Trophoblast cell (in vitro differentiated cells and primary cell): Measurements from ENCODE around the gene COL1A1.
A peak's percentile ranks its signal among the peaks of the same experiment; 100 is the strongest.

Experiments used
- DNase-seq, 2 donors: peaks; one replicate each; pipeline ENCODE4 v3.0.0-alpha.2; 2016
- H2AFZ ChIP-seq: 2 replicates; pipeline ENCODE4 v1.6.1; 2013; ENCODE audit warnings: low read length, moderate library complexity, mild to moderate bottlenecking; ENCODE audit not compliant: insufficient read depth, poor library complexity
- H2AK5ac ChIP-seq: 2 replicates; pipeline ENCODE4 v1.6.1; 2013; ENCODE audit warnings: mild to moderate bottlenecking, low read length
- H2BK120ac ChIP-seq: 2 replicates; pipeline ENCODE4 v1.6.1; 2013; ENCODE audit warnings: low read length, mild to moderate bottlenecking, moderate library complexity; ENCODE audit not compliant: insufficient read depth, poor library complexity
- H2BK12ac ChIP-seq: 2 replicates; pipeline ENCODE4 v1.6.1; 2013; ENCODE audit warnings: mild to moderate bottlenecking, low read length, moderate library complexity
- H2BK5ac ChIP-seq: 2 replicates; pipeline ENCODE4 v1.6.1; 2013; ENCODE audit warnings: low read length, low read depth, moderate library complexity, mild to moderate bottlenecking; ENCODE audit not compliant: poor library complexity
- H3K14ac ChIP-seq: 2 replicates; pipeline ENCODE4 v1.6.1; 2013; ENCODE audit warnings: mild to moderate bottlenecking, low read length
- H3K18ac ChIP-seq: 2 replicates; pipeline ENCODE4 v1.6.1; 2013; ENCODE audit warnings: mild to moderate bottlenecking, low read length
- H3K23ac ChIP-seq: 2 replicates; pipeline ENCODE4 v1.6.1; 2013; ENCODE audit warnings: low read length
- H3K27ac ChIP-seq: 2 replicates; pipeline ENCODE4 v1.5.1; 2013; ENCODE audit warnings: low read depth, mild to moderate bottlenecking, inconsistent platforms, low read length, moderate library complexity
- H3K27me3 ChIP-seq: 2 replicates; pipeline ENCODE4 v1.6.1; 2013; ENCODE audit warnings: inconsistent platforms, mild to moderate bottlenecking, low read length, moderate library complexity; ENCODE audit not compliant: insufficient read depth
- H3K36me3 ChIP-seq, 2 experiments: 1 replicate in 1 of 2; 2 replicates in 1 of 2; pipeline ENCODE4 v1.6.1; 2013; ENCODE audit warnings: low read length in 2 of 2, mild to moderate bottlenecking in 2 of 2, moderate library complexity in 1 of 2; ENCODE audit not compliant: insufficient read depth in 2 of 2, control insufficient read depth in 1 of 2
- H3K4ac ChIP-seq: 2 replicates; pipeline ENCODE4 v1.6.1; 2013; ENCODE audit warnings: low read depth, mild to moderate bottlenecking, low read length, moderate library complexity
- H3K4me1 ChIP-seq, 2 experiments: 1 replicate in 1 of 2; 2 replicates in 1 of 2; pipeline ENCODE4 v1.6.1; 2013; ENCODE audit warnings: low read length in 2 of 2, mild to moderate bottlenecking in 2 of 2, moderate library complexity in 1 of 2; ENCODE audit not compliant: insufficient read depth in 2 of 2, control insufficient read depth in 1 of 2
- H3K4me2 ChIP-seq: 2 replicates; pipeline ENCODE4 v1.6.1; 2013; ENCODE audit warnings: inconsistent platforms, mild to moderate bottlenecking, low read length, moderate library complexity
- H3K4me3 ChIP-seq: 2 replicates; pipeline ENCODE4 v1.5.1; 2013; ENCODE audit warnings: mild to moderate bottlenecking, low read depth, low read length, inconsistent platforms
- H3K79me1 ChIP-seq: one replicate; pipeline ENCODE4 v1.6.1; 2013; ENCODE audit warnings: low read length
- H3K79me2 ChIP-seq: 2 replicates; pipeline ENCODE4 v1.6.1; 2013; ENCODE audit warnings: low read length, mild to moderate bottlenecking; ENCODE audit not compliant: control insufficient read depth, insufficient read depth, poor library complexity
- H3K9ac ChIP-seq: 2 replicates; pipeline ENCODE4 v1.6.1; 2013; ENCODE audit warnings: mild to moderate bottlenecking, low read length
- H3K9me3 ChIP-seq: 2 replicates; pipeline ENCODE4 v1.6.1; 2013; ENCODE audit warnings: low read depth, mild to moderate bottlenecking, control low read depth, inconsistent platforms, low read length; ENCODE audit not compliant: insufficient read depth
- H4K12ac ChIP-seq: 2 replicates; pipeline ENCODE4 v1.6.1; 2013; ENCODE audit warnings: low read depth, mild to moderate bottlenecking, low read length, moderate library complexity
- H4K8ac ChIP-seq: 2 replicates; pipeline ENCODE4 v1.6.1; 2013; ENCODE audit warnings: low read depth, mild to moderate bottlenecking, low read length, moderate library complexity
- H4K91ac ChIP-seq: one replicate; pipeline ENCODE4 v1.6.1; 2013; ENCODE audit warnings: low read depth, mild to moderate bottlenecking, low read length, moderate library complexity
- WGBS: extraction: QIAGEN DNeasy Blood & Tissue Kit; methylation state at CpG from one replicate; pipeline ENCODE4 v1.1.7; 2013; ENCODE audit warnings: missing lambda C conversion rate; ENCODE audit not compliant: insufficient read length, insufficient coverage; ENCODE audit errors: extremely low coverage; 5-methylcytosine and 5-hydroxymethylcytosine counted together

COL1A1 gene

GRCh38 chr17:50174444-50174843, 27.0 kb downstream of the COL1A1 start:
- Histone ChIP-seq H2AK5ac (no peak overlapping the region), H3K27me3 (no peaks in the 10 kb centered on the region), H2BK5ac (no peak overlapping the region), H3K79me2 (no peaks in the 10 kb centered on the region), H3K27ac (no peak overlapping the region), H3K79me1 (peaks cover 24% of the 10 kb centered on the region), H4K8ac (no peak overlapping the region), H3K18ac (no peak overlapping the region), H2AFZ (no peak overlapping the region), H3K14ac (no peak overlapping the region), H3K23ac (no peak overlapping the region), H3K4me1 (peaks cover 26 to 32% of the 10 kb centered on the region in 2 experiments), H4K12ac (no peak overlapping the region), H3K9me3 (no peaks in the 10 kb centered on the region), H2BK120ac (no peak overlapping the region), H3K4ac (no peak overlapping the region), H3K4me3 (no peak overlapping the region), H3K36me3 (no peaks in the 10 kb centered on the region), H3K9ac (no peak overlapping the region), H4K91ac (no peak overlapping the region), H2BK12ac (no peak overlapping the region), H3K4me2 (no peak overlapping the region)
- DNase-seq, result no peak
- no CpG with 5 or more reads among the region's 6 CpGs for WGBS

GRCh38 chr17:50173335-50173941, 28.0 kb downstream of the COL1A1 start:
- no peak overlapping the region for H3K23ac ChIP-seq
- peak overlapping the region; percentile 51 for H3K27ac ChIP-seq
- no peak overlapping the region for H2AK5ac ChIP-seq
- no peak overlapping the region for H3K4me2 ChIP-seq
- no peaks in the 10 kb centered on the region for H3K27me3 ChIP-seq
- peak overlapping the region; percentile 59 for H4K91ac ChIP-seq
- H2BK5ac ChIP-seq, result peak overlapping the region; percentile 6
- no peaks in the 10 kb centered on the region for H3K36me3 ChIP-seq
- peaks cover 20% of the 10 kb centered on the region for H3K79me1 ChIP-seq
- no peak overlapping the region for H3K9ac ChIP-seq
- no peak overlapping the region for H3K14ac ChIP-seq
- H4K12ac ChIP-seq, result no peak overlapping the region
- H4K8ac ChIP-seq, result peak overlapping the region; percentile 44
- H3K4ac ChIP-seq, result no peak overlapping the region
- no peak for DNase-seq
- no peaks in the 10 kb centered on the region for H3K9me3 ChIP-seq
- no peak overlapping the region for H3K18ac ChIP-seq
- H2BK120ac ChIP-seq, result peak overlapping the region; percentile 27
- peak overlapping the region; percentile 6 for H2AFZ ChIP-seq
- no peaks in the 10 kb centered on the region for H3K79me2 ChIP-seq
- peak overlapping the region; percentile 43 for H2BK12ac ChIP-seq
- H3K4me3 ChIP-seq, result no peak overlapping the region
- peaks cover 22 to 28% of the 10 kb centered on the region in 2 experiments for H3K4me1 ChIP-seq
- WGBS, result no CpG with 5 or more reads among the region's 10 CpGs

DNA sequence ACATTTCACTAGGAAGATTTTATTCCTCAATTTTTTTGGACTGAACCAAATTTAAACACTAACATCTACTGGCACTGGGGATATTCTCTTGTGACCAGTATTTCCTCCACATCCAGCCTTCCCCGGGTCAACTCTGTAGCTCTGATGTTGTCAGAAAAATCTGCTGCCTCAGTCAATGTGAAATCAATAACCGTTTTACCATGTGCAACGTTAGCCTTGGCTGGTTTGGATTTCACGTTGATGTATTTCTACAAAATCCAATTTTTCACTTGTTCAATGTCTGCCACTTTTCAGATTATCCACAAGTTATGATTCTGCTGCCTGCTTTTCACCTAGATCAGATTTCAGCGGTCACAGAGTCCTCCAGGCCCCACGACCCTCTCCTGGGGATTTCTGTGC, 28.5 kb downstream of the COL1A1 start:
- H2AFZ ChIP-seq, result no peak overlapping the region
- no peak overlapping the region for H2AK5ac ChIP-seq
- no peak overlapping the region for H3K23ac ChIP-seq
- no peak overlapping the region for H3K4ac ChIP-seq
- H3K27me3 ChIP-seq, result no peaks in the 10 kb centered on the region
- peak overlapping the region; percentile 51 for H3K27ac ChIP-seq
- H3K4me1 ChIP-seq, result peaks cover 18 to 23% of the 10 kb centered on the region in 2 experiments
- no peak overlapping the region for H3K18ac ChIP-seq
- H4K8ac ChIP-seq, result peak overlapping the region; percentile 44
- no peak overlapping the region for H3K14ac ChIP-seq
- H4K12ac ChIP-seq, result no peak overlapping the region
- H2BK5ac ChIP-seq, result no peak overlapping the region
- H3K79me1 ChIP-seq, result peaks cover 16% of the 10 kb centered on the region
- no peak overlapping the region for H3K4me2 ChIP-seq
- H4K91ac ChIP-seq, result peak overlapping the region; percentile 59
- H3K9ac ChIP-seq, result no peak overlapping the region
- no CpG with 5 or more reads among the region's 6 CpGs for WGBS
- H3K4me3 ChIP-seq, result no peak overlapping the region
- DNase-seq, result no peak
- H2BK120ac ChIP-seq, result peak overlapping the region; percentile 27
- no peaks in the 10 kb centered on the region for H3K79me2 ChIP-seq
- H3K36me3 ChIP-seq, result no peaks in the 10 kb centered on the region
- no peaks in the 10 kb centered on the region for H3K9me3 ChIP-seq
- peak overlapping the region; percentile 43 for H2BK12ac ChIP-seq

DNA sequence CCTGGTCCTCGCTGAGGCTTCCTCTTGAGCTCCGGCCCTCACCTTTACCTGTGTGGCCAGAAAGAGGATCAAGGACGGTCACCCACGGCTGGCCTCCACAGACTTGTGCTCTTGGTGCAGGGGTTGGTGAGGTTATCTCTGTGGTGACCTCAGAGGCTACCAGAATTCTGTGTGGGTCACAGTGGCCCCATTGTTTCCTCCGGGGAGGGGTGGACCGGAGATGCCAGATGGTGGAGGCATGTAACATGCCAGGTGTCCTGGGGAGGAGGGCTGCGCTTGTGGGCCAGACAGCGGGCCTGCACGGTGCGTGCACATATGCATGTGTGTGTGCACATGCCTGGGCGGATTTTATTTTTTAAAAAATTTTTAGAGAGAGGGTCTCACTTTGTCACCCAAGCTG, 29.3 kb downstream of the COL1A1 start:
- no peak overlapping the region for H3K14ac ChIP-seq
- H3K79me1 ChIP-seq, result peaks cover 9% of the 10 kb centered on the region
- no peak overlapping the region for H3K23ac ChIP-seq
- WGBS, result no CpG with 5 or more reads among the region's 11 CpGs
- no peak overlapping the region for H4K8ac ChIP-seq
- no peak overlapping the region for H2BK120ac ChIP-seq
- no peak for DNase-seq
- H3K4me2 ChIP-seq, result no peak overlapping the region
- H4K91ac ChIP-seq, result no peak overlapping the region
- H3K4ac ChIP-seq, result no peak overlapping the region
- H2AFZ ChIP-seq, result no peak overlapping the region
- no peak overlapping the region for H2AK5ac ChIP-seq
- H3K18ac ChIP-seq, result no peak overlapping the region
- H2BK5ac ChIP-seq, result no peak overlapping the region
- H3K9ac ChIP-seq, result no peak overlapping the region
- H3K27me3 ChIP-seq, result no peaks in the 10 kb centered on the region
- H3K27ac ChIP-seq, result no peak overlapping the region
- no peaks in the 10 kb centered on the region for H3K9me3 ChIP-seq
- H3K4me1 ChIP-seq, result peaks cover 10 to 15% of the 10 kb centered on the region in 2 experiments
- no peaks in the 10 kb centered on the region for H3K79me2 ChIP-seq
- no peaks in the 10 kb centered on the region for H3K36me3 ChIP-seq
- no peak overlapping the region for H3K4me3 ChIP-seq
- no peak overlapping the region for H2BK12ac ChIP-seq
- H4K12ac ChIP-seq, result no peak overlapping the region
